Vagina (tissue), 2 donors: ENCODE measurements around the gene TXK.

ENCODE experiments used
- POLR2A ChIP-seq, 2 donors: fragments of 450-650 bp; IDR thresholded peaks; one replicate each; pipeline ENCODE4 v1.6.1; 2017; ENCODE audit warnings: antibody characterized with exemption in 2 of 2, mild to moderate bottlenecking in 2 of 2, moderate library complexity in 2 of 2
- POLR2AphosphoS5 ChIP-seq, 2 donors: sonication (generic); formaldehyde crosslinking; IDR thresholded peaks; one replicate each; pipeline ENCODE4 v1.9.0; 2017; ENCODE audit warnings: antibody characterized with exemption in 2 of 2, mild to moderate bottlenecking in 2 of 2, low read depth in 1 of 2; ENCODE audit not compliant: insufficient read depth in 1 of 2
- TF ChIP-seq, protein P1 (sequence below), 3 experiments: fragments of 450-650 bp in 2 of 3; fragments of 200-600 bp in 1 of 3; sonication (generic) in 1 of 3; IDR thresholded peaks; one replicate each; pipeline ENCODE4 v1.5.1; 2017 to 2019; ENCODE audit warnings: antibody characterized with exemption in 3 of 3, mild to moderate bottlenecking in 2 of 3, moderate library complexity in 2 of 3

GRCh38 chr4:48120132-48120531 lies 13.9 kb downstream of the TXK start:
- TF ChIP-seq, protein P1, sequence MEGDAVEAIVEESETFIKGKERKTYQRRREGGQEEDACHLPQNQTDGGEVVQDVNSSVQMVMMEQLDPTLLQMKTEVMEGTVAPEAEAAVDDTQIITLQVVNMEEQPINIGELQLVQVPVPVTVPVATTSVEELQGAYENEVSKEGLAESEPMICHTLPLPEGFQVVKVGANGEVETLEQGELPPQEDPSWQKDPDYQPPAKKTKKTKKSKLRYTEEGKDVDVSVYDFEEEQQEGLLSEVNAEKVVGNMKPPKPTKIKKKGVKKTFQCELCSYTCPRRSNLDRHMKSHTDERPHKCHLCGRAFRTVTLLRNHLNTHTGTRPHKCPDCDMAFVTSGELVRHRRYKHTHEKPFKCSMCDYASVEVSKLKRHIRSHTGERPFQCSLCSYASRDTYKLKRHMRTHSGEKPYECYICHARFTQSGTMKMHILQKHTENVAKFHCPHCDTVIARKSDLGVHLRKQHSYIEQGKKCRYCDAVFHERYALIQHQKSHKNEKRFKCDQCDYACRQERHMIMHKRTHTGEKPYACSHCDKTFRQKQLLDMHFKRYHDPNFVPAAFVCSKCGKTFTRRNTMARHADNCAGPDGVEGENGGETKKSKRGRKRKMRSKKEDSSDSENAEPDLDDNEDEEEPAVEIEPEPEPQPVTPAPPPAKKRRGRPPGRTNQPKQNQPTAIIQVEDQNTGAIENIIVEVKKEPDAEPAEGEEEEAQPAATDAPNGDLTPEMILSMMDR (IDR thresholded peaks at IDR 0.05): no peak
- no peak for TF ChIP-seq POLR2A (IDR thresholded peaks at IDR 0.05)
- TF ChIP-seq POLR2AphosphoS5 (IDR thresholded peaks at IDR 0.05; ENCODE audit: insufficient read depth in 1 of 2, low read depth in 1 of 2): no peak
